GM12865 (cell line): ENCODE results near the gene OGFOD1.
"Not testable (repeated sequence)": the region's sequence is repeated elsewhere in the genome, so short reads cannot be mapped to it uniquely, and the experiment has no call there.

Source experiments
- DNase-seq: peaks from one replicate; pipeline ENCODE4 v3.0.0; 2010; ENCODE audit warnings: low read depth
- H3K4me3 ChIP-seq: 2 replicates; pipeline ENCODE4 v1.5.1; 2011; ENCODE audit warnings: mild to moderate bottlenecking, low read depth, low read length, control low read depth
- TF ChIP-seq, protein P1 (sequence below): IDR thresholded peaks from 2 replicates; pipeline ENCODE4 v1.5.1; 2011; ENCODE audit warnings: low read length, control low read depth, low read depth, inconsistent platforms; ENCODE audit not compliant: insufficient read depth; ENCODE audit errors: missing control alignments

Gene OGFOD1

DNA sequence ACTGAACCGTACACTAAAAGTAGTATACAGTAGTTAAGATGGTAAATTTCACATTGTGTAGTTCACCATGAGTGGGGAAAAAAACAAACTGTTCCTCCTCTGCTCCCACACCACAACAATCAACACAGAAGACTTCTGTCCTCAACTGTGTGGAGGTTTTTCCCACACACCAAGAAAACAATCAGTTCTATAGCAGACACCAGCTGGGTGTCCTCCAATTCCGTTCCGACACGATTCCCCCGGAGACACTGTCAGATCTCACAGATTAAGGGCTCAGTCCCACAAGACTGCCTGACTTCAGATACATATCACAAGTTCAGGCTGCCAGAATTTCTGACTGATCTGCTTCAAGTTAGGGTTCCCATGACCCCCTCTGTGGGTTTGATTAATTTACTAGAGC, 36.7 kb downstream of the OGFOD1 start:
- no peak overlapping the region for H3K4me3 ChIP-seq
- TF ChIP-seq, protein P1, sequence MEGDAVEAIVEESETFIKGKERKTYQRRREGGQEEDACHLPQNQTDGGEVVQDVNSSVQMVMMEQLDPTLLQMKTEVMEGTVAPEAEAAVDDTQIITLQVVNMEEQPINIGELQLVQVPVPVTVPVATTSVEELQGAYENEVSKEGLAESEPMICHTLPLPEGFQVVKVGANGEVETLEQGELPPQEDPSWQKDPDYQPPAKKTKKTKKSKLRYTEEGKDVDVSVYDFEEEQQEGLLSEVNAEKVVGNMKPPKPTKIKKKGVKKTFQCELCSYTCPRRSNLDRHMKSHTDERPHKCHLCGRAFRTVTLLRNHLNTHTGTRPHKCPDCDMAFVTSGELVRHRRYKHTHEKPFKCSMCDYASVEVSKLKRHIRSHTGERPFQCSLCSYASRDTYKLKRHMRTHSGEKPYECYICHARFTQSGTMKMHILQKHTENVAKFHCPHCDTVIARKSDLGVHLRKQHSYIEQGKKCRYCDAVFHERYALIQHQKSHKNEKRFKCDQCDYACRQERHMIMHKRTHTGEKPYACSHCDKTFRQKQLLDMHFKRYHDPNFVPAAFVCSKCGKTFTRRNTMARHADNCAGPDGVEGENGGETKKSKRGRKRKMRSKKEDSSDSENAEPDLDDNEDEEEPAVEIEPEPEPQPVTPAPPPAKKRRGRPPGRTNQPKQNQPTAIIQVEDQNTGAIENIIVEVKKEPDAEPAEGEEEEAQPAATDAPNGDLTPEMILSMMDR, result no peak
- DNase-seq, result no peak

DNA sequence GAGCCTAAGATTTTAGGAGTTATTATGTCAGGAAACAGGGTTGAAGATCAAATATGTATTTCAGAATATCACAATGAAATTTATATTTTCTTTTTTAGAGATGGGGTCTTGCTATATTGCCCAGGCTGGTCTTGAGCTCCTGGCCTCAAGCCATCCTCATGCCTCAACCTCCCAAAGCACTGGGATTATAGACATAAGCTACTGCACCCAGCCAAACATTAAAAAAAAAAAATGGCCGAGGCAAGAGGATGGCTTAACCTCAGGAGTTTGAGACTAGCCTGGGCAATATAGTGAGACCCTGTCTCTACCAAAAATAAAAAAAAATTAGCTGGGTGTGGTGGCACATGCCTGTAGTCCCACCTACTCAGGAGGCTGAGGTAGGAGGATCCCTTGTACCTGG, 37.5 kb downstream of the OGFOD1 start:
- not testable (repeated sequence) for H3K4me3 ChIP-seq, DNase-seq

DNA sequence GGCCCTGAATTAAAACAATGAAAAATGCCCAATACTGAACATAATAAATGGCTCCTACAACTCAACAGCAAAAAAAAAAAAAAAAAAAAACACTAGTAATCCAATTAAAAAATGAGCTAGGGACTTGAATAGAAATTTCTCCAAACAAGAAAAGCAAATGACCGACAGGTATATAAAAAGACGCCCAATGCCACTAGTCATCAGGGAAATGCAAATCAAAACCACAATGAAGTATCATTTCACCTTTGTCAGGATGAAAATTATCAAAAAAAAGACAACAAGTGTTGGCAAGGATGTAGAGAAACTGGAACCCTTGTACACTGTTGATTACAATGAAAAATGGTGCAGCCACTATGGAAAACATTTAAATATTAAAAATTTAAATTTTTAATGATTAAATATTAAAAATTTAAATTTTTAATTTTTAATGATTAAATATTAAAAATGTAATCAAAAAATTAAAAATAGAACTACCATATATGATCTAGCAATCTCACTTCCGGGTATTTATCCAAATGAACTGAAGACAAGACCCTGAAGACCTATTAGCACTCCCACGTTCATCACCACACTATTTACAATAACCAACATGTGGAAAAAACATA, 40.4 kb downstream of the OGFOD1 start:
- TF ChIP-seq, protein P1, result no peak
- peak; percentile 10 for DNase-seq

DNA sequence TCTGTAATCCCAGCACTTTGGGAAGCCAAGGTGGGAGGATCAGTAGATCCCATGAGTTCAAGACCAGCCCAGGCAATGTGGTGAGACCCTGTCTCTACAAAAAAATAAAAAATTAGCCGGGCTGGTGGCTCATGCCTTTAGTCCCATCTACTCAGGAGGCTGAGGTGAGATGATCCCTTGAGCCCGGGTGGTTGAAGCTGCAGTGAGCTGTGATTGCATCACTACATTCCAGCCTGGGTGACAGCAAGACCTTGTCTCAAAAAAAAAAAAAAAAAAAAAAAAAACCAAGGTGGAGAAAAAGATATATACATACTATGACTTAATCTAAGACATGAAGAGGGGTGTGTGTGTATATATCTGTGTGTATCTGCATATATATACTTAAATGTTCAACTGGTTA, 41.8 kb downstream of the OGFOD1 start:
- TF ChIP-seq, protein P1, result no peak
- no peak overlapping the region for H3K4me3 ChIP-seq
- DNase-seq, result no peak

More for the DNA sequence above, 40.4 kb downstream of the OGFOD1 start:
- no peak overlapping the region for H3K4me3 ChIP-seq

DNA sequence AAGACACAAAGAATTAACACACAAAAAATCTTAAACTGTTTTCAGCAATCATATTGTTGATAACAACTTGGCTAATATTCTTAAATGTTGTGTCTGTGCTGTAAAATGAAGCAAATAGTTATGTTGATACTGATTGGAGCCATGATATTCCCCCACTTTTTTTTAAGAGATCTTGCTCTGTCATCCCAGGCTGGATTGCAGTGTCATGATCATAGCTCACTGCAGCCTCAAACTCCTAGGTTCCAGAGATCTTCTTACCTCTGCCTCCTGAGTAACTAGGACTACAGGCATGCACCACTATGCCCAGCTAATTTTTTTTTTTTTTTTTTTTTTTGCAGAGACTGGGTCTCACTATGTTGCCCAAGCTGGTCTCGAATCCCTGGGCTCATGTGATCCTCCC, 42.5 kb downstream of the OGFOD1 start:
- H3K4me3 ChIP-seq, result no peak overlapping the region
- DNase-seq, result no peak
- TF ChIP-seq, protein P1, result no peak

DNA sequence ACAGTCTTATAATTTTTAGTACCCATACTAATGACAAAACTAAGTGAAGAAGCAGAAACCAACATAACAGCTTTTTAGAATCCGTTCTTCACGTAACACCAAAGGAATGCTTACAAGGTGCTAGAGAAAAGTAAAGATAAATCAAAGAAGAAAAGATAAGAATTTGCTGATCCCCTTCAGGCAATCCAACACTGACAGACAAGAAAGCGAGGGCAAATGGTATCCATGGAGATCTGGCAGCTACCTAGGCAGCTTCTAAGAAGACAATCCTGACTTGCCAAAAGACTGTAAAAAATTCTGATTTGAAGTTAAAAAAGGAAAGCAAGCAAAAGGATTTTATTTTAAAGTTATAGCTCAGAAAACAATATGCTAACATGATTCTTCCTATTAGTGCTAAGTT, 53.8 kb downstream of the OGFOD1 start:
- TF ChIP-seq, protein P1, result no peak
- no peak for DNase-seq
- H3K4me3 ChIP-seq, result no peak overlapping the region

DNA sequence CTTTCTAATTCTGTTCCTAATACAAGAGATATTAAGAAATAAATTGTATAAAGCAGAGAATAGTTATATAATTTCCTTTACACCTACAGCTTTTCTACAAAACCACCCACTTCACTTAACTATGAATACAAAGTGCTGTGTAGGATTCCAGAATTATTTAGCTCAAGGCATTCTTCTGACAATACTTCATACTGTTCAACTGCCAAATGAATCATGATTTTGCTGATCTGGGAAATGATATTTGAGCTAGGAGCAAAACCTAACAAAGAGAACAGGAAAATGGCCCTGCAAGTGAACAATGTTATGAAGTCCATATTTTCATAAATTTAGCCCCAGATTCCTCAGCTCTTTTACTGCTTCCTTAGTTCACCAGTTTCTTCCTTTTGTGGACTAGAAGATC, 55.6 kb downstream of the OGFOD1 start:
- DNase-seq, result no peak
- no peak overlapping the region for H3K4me3 ChIP-seq
- TF ChIP-seq, protein P1, result no peak
